GM12875 (cell line): ENCODE data around the gene SLC39A13.

Source experiments
- H3K4me3 ChIP-seq: one replicate; pipeline ENCODE4 v1.5.1; 2011; ENCODE audit warnings: low read depth, low read length, control low read depth
- TF ChIP-seq, protein P1 (sequence below): IDR thresholded peaks from 2 replicates; pipeline ENCODE4 v1.5.1; 2011; ENCODE audit warnings: low read depth, mild to moderate bottlenecking, control low read depth, inconsistent platforms, low read length, moderate library complexity, borderline replicate concordance; ENCODE audit not compliant: insufficient read depth

The SLC39A13 gene

DNA sequence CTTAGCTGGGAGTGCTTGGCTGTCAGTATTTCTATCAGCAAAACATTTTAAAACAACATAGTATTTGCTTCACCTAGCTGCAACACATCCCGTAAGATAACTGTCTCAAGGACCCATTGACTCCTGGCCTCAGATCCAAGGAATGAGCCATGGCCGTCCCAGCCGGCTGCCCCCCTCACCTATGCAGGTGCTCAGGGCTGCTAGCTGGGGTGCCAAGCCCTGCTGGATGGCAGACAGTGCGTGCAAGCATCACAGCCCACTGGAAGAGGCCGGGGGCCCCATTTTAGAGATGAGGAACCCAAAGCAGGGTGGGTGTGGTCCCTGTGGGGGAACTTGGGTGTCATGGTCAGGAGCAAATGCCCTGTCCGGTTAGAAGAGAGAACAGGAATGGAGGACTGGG is 9.3 kb downstream of the SLC39A13 start:
- H3K4me3 ChIP-seq, result no peak overlapping the region
- TF ChIP-seq, protein P1, sequence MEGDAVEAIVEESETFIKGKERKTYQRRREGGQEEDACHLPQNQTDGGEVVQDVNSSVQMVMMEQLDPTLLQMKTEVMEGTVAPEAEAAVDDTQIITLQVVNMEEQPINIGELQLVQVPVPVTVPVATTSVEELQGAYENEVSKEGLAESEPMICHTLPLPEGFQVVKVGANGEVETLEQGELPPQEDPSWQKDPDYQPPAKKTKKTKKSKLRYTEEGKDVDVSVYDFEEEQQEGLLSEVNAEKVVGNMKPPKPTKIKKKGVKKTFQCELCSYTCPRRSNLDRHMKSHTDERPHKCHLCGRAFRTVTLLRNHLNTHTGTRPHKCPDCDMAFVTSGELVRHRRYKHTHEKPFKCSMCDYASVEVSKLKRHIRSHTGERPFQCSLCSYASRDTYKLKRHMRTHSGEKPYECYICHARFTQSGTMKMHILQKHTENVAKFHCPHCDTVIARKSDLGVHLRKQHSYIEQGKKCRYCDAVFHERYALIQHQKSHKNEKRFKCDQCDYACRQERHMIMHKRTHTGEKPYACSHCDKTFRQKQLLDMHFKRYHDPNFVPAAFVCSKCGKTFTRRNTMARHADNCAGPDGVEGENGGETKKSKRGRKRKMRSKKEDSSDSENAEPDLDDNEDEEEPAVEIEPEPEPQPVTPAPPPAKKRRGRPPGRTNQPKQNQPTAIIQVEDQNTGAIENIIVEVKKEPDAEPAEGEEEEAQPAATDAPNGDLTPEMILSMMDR, result no peak

DNA sequence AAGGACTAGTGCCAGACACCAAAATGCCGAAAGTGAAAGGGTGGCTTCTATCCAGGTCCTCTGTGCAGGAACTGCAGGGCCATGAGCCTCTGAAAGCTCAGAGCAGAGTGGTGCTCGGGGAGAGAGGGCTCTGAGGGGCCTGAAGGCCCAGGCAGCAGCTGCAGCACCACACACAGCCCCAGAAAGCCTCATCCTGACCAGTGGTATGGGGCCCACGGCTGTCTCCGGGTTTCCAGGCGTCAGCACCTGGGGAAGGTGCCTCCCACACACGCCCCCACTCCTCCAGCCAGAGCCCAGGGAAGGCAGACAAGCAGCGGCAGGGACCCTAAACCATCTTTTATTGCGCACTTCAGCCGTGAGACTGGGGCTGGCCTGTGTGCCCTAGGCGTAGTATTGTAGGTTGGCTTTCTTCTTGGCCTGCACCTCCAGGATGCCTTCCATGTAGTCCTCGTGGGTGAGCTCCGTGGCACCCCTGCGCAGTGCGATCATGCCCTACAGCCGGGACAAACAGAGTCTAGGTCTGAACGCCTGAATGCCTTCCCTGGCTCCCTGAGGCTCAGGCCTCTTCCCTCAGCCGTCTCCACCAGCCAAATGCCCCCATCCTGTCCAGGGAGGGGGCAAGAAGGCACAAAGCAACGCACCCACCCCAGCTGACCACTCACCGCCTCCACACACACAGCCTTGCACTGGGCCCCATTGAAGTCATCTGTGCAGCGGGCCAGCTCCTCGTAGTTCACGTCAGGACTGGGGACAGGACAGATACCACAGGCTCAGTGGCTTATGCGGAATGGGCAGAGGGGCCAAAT is 10.3 kb downstream of the SLC39A13 start:
- H3K4me3 ChIP-seq, result no peak overlapping the region
- TF ChIP-seq, protein P1, result no peak

DNA sequence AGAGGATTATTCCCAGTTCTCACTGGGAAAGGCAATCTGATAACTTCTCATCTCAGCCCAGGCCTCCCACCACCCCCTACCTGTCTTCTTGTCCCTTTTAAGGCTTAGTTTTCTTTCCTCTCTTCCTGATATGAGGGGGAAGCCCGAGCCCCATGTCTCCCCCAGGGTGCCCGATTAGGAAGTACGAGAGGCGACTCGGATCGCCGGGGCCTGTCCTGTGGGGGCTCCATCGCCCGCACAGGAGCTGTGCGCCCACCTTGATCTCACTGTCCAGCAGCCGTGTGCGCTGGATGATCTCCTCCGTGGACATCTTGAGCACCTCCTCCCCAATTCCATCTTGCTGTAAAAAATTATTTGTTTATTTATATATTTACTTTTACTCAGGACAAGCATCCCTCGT is 17.2 kb downstream of the SLC39A13 start:
- TF ChIP-seq, protein P1, result no peak
- peak overlapping the region; percentile 61 for H3K4me3 ChIP-seq

DNA sequence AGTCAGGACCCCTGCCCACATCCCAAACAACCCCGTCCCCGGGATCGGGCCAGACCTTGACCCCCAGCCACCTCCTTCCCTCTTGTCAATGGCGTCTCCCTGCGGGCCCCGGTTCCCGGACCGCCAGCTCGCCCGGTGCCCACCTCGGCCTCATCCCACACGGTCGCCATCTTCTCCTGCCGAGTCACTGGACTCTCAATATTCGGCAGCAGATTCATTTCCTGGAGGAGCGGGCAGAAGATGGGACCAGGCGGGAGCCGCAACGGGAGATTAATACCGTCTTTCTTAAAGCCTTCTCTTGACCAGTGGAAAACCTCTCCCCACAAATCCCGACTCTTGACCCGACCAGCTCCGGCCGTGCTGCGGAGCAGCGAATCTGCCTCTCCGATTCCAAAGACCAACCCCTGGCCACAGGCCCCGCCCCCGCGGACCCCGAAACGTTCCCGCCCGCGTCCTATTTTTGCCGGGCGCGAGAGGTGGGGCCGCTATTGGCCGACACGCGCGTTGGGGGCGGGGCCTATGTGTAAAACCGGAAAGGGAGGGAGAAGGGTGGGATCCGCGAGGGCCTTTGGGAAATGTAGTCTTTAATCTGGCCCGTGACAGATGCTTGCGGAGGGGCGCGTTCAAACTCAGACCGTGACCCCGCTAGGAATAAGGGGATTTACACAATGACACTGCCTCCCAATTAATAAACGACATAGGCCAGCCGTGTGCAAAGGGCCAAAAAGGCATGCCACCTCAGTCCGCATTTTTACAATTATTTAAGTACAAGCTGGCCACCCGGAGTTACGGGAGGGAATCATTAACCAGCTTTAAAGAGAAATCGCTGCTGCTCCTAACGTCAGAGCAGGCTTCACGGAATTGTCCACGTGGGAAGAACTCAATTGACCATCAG is 17.9 kb downstream of the SLC39A13 start, which contains the start of gene PSMC3:
Gene PSMC3 (minus strand): TSS at position 378 of the 895 bp plus-strand sequence. CDS start 160 bp downstream, at position 218.
- H3K4me3 ChIP-seq, result peak within 1 kb of the TSS; percentile 61
- TF ChIP-seq, protein P1, result no peak

DNA sequence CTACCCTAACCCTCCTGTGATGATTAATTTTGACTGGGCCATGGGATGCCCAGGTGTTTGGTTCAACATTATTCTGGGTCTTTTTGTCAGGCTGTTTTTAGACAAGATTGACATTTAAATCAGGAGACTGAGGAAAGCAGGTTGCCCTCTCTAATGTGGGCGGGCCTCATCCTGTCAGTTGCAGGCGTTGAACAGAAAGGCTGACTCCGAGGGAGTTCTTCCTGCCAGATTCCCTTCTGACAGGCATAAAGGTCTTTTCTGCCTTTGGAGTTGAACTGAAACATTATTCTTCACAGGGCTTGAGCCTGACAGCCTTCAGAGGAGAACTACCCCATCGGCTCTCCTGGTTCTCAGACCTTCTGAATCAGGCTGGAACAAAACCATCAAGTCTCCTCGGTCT is 22.1 kb downstream of the SLC39A13 start:
- TF ChIP-seq, protein P1, result no peak
- H3K4me3 ChIP-seq, result no peak overlapping the region

DNA sequence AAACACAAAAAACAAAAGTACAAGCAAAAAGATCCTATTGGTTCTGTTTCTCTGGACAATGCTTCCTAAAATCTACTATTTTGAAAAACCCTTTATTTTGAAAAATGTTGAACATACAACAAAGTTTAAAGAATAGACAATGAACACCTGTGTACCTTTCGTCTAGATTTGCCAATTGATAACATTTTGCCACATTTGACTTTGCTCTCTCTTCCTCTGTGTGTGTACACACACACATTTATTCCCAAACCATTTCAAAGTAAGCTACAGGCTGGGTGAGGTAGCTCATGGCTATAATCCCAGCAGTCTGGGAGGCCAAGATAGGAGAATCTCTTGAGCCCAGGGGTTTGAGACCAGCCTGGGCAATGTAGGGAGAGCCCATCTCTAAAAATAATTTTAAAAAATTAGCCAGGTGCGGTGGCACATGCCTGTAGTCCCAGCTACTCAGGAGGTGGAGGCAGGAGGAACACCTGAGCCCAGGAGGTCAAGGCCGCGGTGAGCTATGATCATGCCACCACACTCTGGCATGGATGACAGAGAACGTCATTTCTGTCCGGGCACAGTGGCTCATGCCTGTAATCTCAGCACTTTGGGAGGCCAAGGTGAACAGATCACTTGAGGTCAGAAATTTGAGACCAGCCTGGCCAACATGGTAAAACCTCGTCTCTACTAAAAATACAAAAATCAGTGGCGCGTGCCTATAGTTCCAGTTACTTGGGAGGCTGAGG is 23.1 kb downstream of the SLC39A13 start:
- no peak overlapping the region for H3K4me3 ChIP-seq
- TF ChIP-seq, protein P1, result no peak
